ENCODE results near the gene IQCE.

Gene IQCE

DNA sequence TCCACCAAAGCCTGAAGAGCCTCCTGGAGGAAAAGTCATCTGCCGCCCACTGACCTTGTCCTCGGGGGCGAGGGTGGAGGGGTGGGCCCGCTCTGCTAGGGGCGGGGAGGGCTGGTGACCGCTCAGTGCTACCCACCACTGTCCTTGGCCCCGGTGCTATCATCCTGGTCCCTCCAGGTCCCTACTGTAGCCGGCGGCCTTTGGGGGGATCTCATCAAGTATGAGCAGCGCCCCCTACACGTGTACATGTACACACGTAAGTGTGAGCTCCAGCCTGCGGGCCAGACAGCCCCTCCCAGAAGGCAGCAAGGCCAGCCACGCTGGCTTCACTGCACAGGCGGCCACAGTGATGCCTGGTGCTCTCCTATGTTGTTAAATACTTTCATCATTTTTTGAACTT is 92.6 kb downstream of the IQCE start:
- DNase-seq, result no peak

DNA sequence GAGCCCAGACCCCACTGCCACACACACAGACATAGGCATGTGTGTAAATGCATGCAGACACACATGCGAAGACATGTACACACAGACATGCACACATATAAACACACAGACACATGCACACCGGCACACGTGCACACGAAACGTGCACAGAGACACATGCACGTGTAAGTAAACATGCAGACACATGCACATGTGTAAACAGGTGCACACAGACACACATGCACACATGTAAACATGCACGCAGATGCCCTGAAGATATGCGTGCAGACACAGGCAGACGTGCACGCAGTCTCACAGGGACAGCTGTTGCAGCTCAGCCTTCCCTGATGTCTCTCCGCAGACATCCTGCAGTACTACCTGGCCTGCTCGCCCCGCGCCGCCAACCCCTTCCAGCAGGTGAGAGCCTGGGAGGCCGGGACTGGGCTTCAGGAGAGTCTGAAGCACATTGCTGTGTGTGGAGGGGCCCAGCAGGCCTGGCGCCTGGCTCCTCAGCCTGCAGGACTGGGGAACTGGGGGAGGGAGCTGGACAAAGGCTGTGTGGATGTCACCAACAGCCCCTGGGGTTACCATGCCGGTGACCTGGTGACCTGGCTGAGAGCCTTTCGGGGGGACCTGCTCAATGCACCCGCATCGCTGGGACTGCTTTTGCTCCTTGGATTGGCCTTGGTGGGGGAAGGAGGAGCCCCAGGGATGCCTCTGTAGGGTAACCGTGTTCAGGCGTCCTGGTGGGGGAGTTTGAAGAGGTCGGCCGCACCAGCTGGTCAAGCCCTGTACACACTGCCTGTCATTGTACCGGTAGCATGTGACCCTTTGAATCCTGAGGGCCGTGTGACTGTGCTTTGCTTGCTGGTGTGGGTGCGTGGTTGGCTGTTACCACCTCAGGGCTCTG is 93.3 kb downstream of the IQCE start:
- no peak for DNase-seq

DNA sequence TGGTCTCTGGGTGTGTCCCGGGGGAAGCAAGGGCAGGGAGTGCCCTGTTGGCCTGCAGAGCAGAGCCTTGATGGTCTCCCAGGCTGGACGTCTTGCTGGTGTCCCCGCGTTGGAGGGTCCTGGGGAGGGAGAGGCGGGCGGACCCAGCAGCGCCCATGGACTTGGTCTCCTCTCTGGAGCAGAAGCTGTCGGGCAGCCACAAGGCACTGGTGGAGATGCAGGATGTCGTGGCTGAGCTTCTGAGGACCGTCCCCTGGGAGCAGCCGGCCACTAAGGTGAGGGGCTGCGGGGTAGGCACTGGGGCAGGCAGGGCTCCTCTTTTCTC is 93.9 kb downstream of the IQCE start:
- no peak for DNase-seq

DNA sequence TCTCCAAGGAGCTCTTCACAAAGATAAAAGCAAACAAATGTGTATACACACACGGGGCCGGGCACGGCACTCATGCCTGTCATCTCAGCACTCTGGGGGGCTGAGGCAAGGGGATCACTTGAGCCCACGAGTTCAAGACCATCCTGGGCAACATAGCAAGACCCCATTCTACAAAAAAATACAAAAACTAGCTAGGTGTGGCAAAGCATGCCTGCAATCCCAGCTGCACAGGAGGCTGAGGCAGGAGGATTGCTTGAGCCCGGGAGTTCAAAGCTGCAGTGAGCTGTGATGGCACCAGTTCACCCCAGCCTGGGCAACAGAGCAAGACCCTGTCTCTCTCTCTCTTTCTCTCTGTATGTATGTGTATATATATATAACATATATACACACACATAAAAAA is 95.3 kb downstream of the IQCE start:
- DNase-seq, result no peak

GRCh38 chr7:2655870-2656614 is 97.3 kb downstream of the IQCE start:
- no peak for DNase-seq

GRCh38 chr7:2657208-2657607 is 98.4 kb downstream of the IQCE start:
- no peak for DNase-seq

DNA sequence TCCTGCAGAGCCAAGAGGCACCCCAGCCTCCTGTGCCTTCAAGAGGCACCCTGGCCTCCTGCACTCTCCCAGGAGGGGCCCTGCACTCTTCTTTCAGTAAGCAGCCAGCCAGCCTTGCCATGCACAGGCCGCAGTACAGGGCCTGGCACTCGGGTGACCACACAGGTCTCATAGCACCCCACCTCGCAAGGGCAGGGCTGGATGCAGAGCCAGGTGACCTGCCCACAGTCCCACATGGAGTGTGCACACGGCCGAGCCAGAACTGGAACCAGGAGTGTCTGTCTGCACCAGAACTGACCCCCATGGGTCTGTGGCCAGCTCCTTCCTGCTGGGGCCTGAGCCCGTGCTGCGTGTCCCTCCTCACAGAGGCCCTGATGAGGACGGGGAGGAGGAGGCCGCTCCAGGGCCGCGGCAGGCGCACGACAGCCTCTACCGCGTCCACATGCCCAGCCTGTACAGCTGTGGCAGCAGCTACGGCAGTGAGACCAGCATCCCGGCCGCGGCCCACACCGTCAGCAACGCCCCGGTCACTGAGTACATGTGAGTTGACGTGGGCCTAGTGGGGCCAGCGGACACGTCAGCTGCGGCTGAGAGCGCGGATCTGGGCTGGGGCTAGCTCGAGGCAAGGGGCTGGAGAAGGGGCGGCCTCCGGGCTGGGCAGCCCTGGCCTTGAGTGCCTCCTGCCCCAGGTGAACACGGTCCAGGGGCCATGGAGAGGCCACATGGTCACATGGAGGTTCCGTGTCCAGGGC is 99.3 kb downstream of the IQCE start:
- no peak for DNase-seq

DNA sequence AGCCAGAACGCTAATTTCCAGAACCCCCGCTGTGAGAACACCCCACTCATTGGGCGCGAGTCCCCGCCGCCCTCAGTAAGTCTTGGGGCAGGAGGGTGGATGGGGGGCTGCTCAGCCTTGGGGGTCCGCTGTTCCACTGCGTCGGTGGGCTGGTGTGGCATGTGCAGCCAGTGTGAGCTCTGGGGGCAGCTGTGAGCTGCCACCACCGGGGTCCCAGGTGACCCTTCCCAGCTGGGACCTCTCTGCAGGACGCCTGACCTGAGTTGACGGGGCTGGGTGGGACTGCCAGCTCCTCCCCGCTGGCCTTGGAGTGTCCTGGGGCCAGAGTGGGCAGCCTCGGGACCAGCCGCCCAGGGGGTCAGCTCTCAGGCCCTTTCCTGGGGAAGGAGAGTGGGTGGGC is 100.2 kb downstream of the IQCE start:
- no peak for DNase-seq

DNA sequence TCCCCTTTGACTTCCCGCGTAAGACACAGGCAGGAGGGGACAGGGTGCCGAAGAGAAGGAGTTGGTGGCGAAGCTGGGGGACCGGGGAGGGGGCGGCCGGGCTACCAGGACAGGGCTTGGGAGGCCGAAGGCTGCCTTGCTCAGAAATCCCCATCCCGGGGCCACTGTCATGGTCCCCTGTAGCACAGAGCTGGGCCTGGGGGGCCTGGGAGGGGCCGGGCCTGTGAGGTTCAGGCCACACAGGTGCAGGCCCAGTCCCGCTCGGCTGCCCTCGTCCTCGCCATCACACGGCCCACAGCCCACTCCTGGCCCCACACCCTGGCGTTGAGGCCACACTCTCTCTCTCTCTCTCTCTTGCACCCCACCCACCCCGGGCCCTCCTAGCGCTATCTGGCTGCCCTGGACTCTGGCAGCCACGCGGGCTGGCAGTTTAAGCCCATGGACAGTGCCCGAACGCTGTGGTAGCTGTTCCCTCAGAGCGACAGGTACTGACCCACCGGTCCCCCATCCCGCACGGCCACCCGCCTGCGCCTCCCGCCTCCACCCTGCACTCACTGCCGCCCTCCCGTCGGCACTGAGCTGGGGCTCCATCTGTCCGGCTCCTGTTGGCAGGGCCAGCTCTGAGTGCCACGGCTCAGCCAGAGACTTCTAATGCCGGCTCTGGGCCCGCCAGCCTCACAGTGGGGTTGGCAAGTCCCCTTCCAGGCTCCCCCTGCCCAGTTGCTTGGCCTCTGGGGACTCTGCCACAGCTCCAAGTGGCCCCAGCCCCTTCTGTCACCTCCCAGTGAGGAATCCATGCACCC is 101.0 kb downstream of the IQCE start:
- no peak for DNase-seq

DNA sequence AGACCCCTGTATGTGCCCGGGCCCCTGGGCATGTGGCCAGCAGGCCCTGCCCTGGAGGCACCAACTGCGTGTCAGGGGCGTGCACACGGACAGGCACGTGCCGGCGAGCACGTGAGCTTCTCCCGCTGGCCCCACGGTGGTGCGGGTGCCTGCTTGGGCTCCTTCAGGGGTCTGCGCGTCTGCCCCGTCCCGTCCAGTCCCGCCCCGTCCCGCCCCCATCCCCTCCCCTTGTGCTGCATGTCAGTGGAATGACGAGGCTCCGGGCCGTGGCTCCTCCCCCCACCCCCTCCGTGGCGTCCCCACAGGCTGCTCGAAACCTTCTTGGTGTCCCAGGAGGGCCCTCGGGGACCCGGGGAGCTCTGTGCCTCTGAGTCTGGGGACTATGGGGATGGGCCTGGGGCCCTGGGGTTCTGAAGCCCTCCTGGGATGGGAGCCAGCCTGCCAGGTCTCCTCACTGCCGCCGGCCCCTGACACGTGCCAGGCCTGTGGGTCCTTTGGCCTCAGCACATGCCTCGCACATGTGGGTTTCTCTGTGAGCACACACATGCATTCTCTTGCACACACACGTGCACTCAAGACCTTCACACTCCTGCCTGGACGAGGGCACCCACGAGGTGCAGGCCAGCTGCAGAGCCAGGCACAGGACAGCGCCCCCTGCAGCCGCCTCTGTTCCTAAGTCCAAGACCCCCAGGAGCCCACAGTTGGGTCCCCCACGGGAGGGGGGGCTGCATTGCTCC is 101.7 kb downstream of the IQCE start:
- no peak for DNase-seq

DNA sequence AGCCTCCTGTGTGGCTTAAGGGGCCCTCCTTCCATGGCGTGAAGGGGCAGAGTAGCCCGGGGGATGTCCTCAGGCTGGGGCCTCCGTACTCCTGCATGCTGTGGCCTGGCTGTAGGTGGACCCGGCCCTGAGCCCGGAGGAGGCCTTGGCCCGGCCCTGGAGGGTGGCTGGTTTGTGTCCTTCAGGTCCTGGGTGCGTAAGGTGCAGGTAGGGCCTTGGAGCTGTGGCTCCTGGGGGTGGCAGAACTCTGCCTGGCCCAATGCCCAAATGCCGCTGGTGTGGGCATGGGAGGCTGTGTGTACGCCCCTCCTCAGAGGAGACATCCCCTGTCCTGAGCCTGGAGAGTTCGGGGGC is 102.3 kb downstream of the IQCE start:
- DNase-seq, result no peak

- no peak for DNase-seq
Observed at GRCh38 chr7:2661602-2662272, 103.0 kb downstream of the IQCE start.

DNA sequence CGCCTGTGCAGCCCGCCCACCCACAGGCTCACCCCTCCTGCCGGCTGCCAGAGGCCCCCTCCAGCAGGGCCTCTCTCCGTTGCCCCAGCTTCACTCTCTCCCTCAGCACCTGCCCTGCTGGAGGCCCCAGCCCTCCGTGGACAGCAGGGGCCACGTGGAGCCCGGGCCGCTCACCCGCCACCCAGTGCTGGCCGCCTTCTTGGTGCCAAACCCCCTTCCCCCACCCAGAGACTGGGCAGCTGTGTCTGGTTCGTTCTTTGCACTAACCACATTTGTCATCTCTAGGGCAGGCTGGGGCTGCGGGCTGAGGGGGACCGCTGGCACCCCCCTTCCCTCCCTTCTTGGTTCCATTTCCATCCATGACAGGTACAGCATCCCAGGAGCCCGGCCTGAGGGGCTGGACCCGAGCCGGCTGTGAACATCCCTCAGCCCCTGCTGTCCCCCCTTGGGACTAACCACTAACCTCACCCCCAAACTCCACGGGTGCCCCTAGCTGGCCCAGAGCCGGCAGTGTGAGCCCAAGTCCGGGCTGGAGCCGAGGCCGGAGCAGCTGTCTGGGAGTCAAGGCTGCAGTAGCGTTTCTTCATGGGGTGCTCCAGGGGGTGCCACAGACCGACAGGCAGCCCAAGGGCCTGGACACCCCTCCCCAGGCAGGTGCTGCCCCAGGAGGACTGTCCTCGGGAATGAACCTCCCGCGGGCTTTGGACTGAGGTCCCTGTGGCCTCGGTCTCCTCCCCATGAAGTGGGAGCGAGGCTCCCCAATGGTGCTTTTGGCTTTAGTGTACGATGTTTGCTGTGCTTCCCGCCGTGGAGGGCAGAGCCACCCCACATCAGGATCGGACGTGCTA is 103.7 kb downstream of the IQCE start:
- no peak for DNase-seq

DNA sequence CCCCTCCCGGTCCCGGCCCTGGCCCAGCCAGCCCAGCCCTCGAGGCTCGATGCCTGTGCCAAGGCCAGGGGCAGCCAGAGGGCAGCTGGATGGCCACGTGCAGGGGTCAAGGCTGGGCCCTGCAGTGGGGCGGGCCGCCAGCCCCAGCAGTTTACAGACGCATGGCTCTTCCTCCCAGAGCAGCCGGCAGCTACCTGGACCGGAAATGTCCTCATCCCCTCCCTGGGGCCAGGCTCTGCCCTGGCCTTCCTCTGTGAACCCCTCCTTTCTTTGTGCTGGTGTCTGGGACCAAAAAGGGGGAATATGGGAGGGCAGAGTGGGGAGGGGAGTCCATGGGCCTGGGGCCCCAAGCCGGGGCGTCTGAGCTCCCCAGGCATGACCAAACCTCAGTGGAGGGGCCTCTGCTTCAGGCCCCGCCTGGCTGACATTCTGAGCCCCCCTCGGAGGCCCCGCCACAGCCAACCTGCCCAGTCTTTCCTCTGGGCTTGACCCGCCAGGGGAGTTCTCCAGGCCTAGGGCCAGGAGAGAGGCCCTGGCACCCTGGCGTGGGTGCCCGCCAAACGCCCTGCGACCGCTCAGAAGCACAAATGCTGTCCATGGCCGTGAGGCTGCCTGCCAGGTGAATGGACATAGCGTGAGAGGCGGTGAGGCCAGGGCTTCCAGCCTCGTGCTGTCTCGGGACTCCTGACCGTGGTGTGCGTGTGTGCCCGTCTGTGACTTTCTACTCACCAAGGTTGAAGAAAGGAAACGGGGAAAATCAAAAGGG is 104.5 kb downstream of the IQCE start:
- DNase-seq, result peak; percentile 24

DNA sequence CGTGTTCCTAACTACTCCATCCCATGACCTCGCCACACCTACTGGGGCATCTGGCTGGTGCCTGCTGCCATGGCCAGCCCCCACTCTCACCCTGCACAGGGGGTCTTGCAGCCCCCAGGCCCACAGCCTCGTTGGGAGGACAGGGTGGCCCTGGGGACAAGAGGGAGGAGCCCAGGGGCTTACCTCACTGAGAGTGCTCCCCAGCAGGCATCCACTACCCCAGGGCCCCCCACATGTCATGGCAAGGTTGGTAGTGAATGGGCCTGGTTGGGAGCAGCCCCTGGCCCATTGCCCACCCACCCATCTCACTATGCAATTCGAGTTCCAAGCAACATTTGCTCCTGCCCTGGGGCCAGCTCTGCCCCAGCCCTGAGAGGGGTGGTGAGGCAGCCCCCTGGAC is 105.2 kb downstream of the IQCE start:
- no peak for DNase-seq
